GM19035 (cell line): ENCODE measurements around the gene SLC48A1.
A peak's percentile ranks its signal among the peaks of the same experiment; 100 is the strongest.

Experiments used
- ATAC-seq: cut with Tn5 transposase; IDR thresholded peaks from one replicate; pipeline ENCODE4 v1.9.1; 2021; ENCODE audit not compliant: unreplicated experiment

The SLC48A1 gene

DNA sequence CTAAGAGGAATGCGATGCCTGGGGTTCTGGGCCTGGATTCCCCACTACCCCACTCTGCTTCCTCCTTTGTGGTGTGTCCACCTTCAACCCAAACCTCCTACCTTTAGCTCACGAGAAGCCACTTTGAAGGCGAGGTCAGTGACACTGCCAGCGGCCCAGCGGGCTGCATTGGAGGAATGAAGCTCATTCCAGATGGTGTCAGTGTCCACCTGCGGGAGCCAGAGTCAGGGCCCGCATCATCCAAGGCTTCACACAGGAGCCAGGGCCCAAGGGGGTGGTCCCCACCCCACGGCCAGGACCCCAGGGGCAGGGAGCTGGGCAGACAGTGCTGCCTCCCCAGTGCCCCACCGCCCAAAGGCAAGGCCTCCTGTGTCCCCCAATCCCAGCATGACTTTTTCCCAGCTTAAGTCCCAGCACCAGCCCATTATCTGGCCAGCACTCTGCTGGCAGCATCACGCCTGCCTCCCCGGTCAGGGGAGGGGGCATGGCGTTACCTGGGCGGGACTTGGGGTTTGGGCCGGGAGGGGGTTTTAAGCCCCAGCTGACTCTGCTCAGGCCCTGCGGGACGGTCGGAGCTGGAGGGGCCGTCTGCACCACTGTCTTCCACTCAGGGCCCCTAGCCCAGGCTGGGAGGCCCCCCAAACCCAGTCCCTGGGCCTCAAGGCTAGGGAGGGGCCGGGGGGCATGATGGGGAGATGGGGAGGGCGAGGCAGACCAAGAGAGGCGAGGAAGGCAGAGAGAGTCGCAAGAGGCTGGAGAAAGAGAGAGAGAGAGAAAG, 16.9 kb downstream of the SLC48A1 start:
- ATAC-seq: no peak

DNA sequence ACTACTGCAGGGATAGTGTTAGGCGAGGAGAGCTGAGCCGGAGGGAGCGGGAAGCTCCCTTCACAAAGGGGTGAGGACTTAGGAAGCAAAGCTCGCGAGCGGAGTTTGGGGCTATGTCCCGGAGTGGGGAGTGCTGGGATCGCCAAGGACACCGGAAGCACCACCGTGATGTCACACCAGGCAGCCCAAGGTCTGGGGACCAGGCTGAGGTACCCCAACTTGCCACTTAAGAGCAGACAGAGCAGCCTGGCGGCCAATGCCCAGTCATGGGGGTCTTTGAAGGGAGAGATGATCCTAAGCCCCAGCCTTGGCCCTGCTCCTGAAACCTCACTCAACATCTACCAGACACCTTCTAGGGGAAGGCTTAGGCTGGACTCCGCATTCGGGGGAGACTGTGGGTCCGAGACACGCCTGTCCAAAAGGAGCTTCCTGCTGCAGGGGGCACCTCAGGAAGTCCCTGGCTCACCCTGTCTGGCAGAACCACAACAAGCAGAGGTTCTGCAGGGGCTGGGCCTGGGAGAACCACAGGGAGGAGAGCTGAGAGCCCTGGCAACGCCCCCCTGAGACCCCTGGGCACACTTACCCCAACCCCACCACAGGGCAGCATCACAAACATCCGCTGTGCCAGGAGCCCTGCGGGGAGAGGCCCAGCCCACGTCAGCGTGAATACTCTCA, 17.8 kb downstream of the SLC48A1 start:
- ATAC-seq: no peak

DNA sequence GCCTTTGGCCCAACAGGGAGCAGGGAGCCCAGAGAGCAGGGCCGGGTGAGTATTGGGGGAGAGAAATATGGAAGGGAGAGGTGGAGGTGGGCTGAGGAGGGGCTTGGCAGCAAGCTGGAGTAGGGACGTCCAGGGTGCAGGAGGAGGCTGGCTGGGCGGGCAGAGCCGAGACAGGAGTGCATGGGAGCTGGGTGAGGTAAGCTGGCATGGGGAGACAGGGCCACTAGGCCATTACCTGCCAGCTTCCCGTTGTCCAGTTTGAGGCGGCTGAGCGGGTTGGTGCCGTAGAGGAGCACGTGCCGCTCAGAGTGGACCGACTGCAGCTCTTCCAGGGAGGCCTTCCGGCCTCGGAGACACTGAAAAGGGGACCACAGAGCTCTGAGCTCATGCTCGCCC, 18.3 kb downstream of the SLC48A1 start:
- ATAC-seq: no peak

DNA sequence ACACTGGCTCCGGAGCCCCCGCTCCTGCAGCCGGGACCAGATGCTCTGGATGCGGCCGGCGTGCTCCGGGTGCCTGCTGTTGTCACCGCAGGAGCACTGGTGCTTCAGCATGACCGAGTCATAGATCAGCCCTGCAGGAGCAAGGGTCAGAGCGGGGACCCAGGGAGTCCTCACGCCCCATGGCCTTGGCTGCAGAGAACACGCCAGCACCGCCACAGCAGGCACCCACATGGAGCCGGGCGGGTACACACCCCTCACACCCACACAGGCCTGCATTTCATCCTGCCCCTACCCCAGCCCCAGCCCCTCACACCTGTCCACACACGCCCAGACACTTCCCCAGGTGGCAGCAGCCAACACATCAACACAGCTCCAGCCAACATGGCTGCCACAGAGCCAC, 18.8 kb downstream of the SLC48A1 start:
- no peak for ATAC-seq

DNA sequence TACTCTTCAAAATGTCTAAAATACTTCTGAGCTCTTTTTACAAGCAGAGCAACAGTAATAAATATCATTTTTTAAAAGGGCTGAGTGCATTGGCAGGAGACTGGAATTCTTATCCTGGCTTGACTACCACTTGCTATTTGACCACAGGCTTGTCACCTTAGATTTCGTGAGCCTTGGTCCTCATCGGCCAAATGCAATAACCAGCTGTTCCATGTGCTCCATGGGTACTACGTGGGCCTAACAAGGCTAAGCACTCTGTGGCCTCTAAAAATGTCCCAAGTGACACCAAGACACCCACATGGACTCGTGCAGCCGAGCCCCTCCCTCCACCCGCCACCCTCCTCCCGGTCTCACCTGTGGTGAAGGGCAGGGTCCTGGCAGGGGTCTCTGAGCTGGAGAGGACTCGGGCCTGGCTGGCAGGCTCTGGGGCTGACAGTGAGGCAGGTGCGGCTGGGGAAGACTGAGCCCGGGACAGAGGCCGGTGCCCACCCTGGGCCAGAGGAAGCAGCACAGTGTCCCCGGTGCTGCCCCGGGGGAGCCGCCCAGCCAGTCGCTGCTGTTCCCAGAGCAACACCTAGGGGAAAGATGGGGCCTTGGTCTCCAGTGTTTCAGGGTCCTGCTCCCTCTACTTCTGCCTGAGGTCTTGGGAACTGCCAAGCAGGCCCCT, 20.1 kb downstream of the SLC48A1 start:
- no peak for ATAC-seq

DNA sequence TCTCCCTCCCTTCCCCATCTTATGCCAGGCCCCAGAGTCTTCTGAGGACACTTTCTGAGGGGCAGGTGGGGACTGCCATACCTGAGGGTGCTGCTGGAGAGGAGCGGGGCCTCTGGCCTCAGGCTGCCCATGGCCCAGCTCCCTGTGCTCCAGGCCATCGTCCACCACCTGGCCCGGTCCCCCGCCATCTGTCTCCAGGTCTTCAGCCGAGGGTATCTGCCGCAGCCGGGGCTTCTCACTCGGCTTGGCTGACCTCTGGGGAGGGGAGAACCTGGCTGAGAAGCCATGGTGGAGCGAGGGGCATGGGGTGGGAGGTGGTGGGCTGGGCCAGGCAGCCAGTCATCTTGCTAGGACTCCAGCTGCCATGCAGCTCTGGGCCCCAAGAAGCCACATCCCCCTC, 21.6 kb downstream of the SLC48A1 start:
- ATAC-seq: no peak

DNA sequence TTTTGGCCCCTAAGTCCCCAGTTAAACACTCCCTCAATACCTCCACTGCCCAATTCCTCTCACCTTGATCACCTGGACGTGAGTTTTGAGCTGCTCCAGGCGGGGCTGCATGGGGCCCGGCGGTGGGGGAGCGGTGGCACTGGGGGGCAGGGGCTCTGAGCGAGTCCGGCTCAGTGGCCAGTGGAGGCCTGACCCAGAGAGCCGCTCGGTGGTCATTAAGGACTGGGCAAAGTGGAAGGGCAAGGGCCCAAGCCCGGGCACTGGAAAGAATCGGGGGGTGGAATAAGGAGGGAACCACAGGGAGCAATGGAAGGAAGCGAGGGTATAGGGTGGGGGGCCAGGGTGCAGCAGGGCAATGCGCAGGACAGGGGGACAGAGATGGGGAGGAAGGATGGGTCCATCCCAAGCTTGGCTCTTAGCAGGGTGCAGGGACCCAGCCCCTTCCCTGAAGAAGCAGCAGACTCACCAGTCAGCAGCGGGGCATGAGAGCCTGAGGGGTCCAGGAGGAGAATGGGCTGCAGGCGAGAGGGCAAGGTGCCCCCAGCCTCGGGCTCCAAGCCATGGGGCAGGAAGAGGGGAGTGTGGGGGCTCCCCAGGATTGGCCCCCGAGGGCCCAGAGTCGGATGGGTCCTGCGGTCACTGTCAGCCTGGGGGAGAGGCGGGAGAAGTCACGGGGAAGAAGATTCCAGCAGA, 22.2 kb downstream of the SLC48A1 start:
- ATAC-seq: no peak

DNA sequence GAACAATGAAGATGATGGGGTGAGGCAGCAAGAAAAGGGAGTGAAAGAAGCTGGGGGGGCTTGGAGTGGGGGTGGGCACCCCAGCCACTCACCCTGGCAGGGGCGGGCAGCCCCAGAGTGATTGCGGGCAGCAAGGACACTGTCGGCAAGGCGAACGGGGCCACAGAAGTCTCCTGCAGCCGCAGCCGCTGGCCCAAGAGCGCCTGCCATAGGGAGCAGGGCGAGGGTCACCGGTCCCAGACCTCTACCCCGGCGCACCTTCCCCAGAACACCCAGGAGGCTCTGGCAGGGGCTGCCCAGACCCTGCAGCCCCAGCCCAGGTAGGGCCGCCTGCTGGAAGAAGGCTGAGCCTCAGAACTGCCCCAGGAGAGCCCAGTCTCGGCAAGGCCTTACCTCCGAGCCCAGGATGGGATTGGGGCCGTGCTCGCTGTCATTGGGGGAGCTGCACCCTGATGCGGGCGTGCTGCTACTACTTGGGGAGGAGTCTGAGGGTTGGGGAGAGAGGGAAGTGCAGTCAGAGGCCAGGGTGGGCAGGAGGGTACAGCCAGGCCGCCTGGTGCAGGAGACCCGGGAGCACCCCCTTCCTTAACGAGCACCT, 22.9 kb downstream of the SLC48A1 start:
- no peak for ATAC-seq

DNA sequence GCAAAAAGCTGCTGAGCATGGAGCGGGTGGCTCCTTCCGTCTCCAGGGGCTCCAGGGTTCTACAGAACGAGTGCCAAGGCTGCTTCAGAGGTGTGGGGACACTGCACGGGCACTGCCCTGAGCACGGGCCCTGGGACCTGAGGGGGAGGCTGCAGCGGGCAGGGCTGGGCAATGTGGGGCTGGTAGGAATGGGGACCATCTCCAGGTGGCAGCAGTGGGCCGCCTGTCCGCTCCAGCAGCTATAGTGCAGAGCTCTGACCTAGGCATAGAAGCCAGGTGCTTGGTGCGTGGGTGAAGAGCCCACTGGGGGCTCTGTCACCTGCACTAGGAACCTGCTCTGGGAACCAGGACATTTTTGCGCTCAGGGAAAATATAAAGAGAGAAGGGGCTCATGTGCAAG, 24.4 kb downstream of the SLC48A1 start:
- ATAC-seq: peak; percentile 64

DNA sequence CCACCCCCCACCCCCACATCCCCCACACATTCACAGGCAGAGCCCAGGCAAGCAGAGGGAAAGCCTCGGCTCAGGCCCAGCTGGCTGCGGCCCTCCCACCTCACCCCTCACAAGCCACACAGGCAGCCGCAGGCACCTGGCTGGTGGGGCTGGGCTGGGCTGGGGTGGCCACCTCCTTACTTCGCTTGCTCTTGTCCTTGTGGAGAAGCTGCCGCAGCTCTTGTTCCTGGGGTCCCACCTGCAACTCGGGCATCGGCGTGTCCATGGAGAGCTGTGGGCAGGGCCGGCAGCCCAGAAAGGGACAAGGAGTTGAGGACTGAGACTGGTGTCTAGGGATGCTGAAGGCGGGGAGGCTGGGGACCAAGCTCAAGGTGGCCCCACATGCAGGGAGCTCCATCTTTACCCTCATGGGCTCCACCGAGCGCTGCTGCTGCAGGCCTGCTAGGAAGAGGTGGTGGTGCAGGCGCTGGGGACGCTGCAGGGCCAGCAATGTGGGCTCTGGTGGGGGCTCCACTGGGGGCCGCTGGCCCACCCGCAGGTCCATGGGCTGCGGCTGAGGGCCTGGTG, 25.4 kb downstream of the SLC48A1 start:
- ATAC-seq: no peak

DNA sequence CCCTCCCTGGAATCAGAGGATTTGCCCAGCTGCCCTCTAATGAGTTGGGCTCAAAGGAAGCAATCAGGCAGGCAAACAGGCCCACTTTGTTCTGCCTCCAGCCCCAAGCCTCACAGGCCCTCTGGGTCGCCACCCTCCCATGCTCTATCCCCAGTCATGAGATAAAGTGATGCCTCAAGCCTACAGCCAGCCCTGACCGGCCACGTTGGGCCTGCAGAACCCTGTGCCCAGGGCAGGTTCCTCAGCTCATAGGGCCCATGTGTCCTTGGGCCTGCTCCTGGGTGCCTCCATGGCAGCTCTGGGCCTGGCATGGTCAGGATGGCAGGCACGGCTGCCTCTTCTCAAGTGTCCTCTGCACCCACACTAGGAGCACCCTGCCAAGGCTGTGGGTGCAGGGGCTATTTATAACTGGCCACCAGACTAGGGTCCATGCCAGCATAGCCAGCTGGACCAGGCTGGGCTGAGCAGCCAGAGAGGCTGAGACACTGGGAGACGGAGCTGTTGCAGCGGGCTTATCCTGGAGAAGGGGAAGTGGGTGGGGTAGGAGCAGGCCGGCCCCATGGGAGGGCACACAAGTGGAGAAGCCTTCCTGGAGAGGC, 26.4 kb downstream of the SLC48A1 start:
- no peak for ATAC-seq

DNA sequence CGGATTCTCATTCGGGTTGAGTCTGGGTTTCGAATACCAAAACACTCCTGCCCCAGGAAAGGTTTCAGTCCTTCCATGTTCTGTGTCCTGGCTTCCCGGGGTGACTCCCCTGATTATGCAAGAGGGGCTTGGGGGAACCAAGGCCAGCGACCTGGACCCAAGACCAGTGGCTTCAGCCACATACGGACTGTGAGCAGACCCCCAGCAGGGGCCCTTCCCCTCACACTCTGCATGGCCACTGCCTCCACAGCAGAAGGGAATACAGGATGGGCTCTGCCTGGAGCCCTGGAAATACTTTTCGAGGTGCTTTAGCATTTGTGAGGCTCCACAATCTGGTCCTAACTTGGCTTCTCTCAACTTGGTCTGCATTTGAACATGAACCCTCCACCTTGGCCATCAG, 27.5 kb downstream of the SLC48A1 start:
- no peak for ATAC-seq

DNA sequence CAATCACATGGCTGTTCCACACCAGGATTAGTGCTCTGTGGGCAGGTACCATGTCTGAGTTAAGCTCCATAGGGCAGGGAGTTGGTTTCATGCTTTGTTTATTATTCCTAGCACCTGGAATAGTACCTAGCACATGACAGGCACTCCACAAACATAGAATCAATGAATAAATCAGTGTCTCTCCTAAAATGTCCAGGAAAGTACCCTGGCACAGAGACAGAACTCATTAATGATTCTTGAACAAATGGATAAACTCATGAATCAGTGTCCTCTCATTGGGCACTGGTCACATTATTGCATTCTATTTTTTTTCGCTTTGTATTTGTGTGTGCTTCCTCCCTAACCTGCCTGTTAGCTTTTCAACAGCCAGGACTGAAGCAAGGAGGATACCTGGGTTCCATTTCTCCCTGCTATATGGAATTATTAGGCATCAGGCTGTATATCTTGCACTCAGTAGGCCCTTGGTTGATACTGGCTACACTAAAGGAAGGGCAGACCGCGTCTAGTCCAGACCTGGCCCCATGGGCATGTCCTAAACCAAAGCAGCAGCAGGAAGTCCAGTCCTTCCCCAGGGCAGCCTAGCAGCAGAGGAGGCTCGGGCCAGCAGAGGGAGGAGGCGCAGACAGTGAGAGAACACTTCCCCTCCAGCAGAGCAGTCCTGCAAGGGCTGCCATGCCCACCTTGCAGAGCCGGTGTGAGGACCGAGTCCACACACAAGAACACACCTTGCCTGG, 28.3 kb downstream of the SLC48A1 start:
- ATAC-seq: no peak

DNA sequence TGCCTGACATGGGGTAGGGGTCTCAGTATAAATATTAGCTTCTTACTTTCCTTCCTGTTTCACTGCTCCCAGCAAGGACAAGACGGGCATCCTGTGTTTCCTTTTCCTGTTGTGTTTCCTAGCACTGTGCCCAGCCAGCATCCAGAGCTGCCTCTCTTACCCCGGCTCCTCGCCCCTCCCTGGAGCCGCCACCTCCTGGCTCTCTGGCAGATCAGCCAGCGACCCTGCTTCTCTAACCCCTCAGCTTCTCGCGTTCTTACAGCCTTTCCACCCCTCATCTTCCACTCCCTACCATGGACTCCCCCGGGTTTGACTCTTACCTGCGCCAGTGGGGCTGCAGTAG, 28.8 kb downstream of the SLC48A1 start:
- no peak for ATAC-seq

DNA sequence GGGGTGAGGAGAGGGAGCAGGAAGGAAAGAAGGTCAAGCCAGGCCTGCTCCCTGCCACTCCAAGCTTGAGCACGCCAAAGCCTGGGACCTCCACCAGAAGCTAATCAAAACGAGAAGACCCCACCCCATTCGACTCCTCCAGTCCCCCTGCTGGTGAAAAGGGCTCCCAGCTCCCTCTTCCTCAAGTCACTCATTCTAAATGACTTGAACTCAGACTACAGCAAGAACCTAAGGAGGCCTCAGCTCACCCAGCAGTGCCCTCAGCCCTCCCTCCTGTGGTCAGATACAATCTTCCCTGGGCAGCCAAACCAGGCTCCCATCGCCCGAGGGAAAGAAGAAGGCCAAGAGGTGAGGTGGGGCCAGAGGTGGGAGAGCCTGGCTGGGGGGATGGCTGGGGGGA, 29.3 kb downstream of the SLC48A1 start:
- no peak for ATAC-seq

DNA sequence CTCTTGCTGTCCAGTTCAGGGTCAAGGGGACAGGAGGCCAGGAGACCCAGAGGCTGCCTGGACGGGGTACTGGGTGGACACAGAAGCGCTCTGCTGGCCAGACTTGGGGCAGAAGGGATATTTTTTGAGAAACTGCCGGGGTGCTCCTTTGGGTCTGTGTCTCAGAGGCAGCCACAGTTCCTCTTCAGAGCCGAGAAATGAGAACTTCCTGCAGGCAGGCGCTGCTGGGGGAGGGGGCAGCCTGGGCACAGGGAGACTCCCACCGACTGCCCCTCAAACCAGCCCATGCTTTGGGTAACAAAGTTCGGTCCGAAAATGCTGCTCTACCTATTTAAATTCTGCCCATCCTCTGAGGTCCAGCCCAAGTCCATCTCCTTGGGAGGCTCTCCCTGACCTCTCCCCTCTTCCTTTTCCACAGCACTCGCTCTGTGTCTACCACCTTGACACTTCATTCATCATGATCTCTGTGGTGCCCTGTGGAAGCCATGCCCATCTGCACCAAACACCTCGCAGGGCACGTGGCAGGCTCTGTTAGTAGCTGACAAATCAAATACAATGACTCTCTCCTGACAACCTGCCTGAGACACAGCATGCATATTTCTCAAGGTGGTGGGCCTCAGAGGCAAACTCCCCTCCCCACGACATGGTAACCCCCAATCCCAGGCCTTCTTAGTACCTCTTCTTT, 30.3 kb downstream of the SLC48A1 start:
- ATAC-seq: no peak

DNA sequence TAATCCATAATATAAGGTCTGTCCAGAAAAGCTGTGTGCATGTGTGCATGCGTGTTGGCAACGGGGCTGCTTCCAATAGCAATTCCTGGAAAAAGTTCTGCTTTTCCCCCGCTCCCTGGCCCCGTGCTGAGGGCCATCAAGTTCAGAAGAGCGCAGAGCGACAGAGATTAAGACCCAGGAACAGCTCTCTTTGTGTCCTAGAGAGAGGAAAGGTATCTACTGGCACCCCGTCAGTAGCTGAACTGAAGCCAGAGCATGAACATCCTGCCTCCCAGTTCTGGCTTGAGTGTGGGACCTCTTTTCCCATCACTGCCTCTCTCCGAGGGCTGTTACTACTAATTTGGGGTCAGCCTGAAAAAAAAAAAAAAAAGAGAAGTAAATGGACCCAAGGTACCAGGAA, 31.1 kb downstream of the SLC48A1 start:
- ATAC-seq: no peak

DNA sequence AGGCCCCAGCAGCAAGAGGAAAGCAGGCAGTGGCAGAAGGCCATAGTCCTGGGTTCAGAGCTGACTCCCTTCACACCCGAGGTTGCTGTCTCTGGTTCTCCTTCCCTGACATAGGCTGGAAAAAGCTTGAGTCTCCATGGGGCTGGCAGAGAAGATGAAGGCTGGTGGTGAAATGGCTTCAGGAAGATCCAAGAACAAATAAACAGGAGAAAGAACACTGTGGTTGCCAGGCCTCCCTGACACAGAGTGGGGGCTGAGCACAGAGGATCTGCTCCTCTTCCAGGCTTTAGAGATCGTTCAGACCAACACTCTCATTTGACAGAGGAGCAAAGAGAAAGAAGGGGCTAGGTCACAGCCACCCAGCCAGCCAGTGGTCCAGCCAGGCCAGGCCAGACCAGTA, 32.4 kb downstream of the SLC48A1 start:
- ATAC-seq: no peak

DNA sequence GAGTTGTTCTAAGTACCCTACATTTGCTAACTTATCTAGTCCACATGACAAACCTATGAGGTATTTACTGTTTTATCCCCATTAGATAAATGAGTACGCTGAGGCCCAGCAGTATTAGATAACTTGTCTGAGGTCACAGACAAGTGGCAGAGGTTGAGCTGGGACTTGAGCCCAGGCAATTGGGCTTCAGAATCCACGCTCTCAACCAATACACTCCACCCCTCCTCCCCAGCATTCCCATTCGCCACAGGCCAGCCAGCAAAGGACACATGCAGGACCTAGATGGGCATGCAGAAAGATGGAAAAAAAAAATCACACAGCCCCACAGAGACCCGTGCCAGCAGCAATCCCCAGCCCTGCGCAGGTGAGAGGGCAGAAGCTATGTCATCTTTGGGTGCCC, 34.3 kb downstream of the SLC48A1 start:
- no peak for ATAC-seq
